Astrocyte (in vitro differentiated cells and primary cell): ENCODE results near the gene EDIL3. TPM values are rescaled to one million over a fixed set of nuclear protein-coding genes. Genes with fewer than 3 reads are reported as not detected.

Experiments
- DNase-seq: peaks from one replicate; pipeline ENCODE4 v3.0.0-alpha.2; 2010; ENCODE audit warnings: low read depth
- FAIRE-seq: peaks from 2 replicates; lab custom pipeline; 2011; peaks lifted over from hg19 to GRCh38; lab: Jason Lieb, UNC
- H2AFZ ChIP-seq: 2 replicates; pipeline ENCODE4 v1.6.0; 2012; ENCODE audit warnings: low read depth, low read length, inconsistent platforms
- H3K27ac ChIP-seq: 2 replicates; pipeline ENCODE4 v1.5.1; 2011; ENCODE audit warnings: low read depth, low read length, inconsistent platforms
- H3K27me3 ChIP-seq: 2 replicates; pipeline ENCODE4 v1.6.0; 2011; ENCODE audit warnings: low read length, inconsistent platforms; ENCODE audit not compliant: insufficient read depth
- H3K36me3 ChIP-seq: 2 replicates; pipeline ENCODE4 v1.5.1; 2011; ENCODE audit warnings: low read length, inconsistent platforms; ENCODE audit not compliant: insufficient read depth
- H3K4me1 ChIP-seq: 2 replicates; pipeline ENCODE4 v1.5.1; 2011; ENCODE audit warnings: low read length, inconsistent platforms; ENCODE audit not compliant: insufficient read depth
- H3K4me2 ChIP-seq: 2 replicates; pipeline ENCODE4 v1.6.0; 2012; ENCODE audit warnings: low read length, inconsistent platforms
- H3K4me3 ChIP-seq: 2 replicates; pipeline ENCODE4 v1.5.1; 2011; ENCODE audit warnings: low read depth, mild to moderate bottlenecking, low read length, inconsistent platforms; ENCODE audit not compliant: insufficient read depth
- H3K79me2 ChIP-seq: 2 replicates; pipeline ENCODE4 v1.6.0; 2012; ENCODE audit warnings: mild to moderate bottlenecking, low read length, inconsistent platforms; ENCODE audit not compliant: insufficient read depth
- H3K9ac ChIP-seq: 2 replicates; pipeline ENCODE4 v1.6.0; 2012; ENCODE audit warnings: mild to moderate bottlenecking, low read length, inconsistent platforms
- H3K9me3 ChIP-seq: 2 replicates; pipeline ENCODE4 v1.5.1; 2012; ENCODE audit warnings: low read depth, mild to moderate bottlenecking, low read length, inconsistent platforms; ENCODE audit not compliant: insufficient read depth
- H4K20me1 ChIP-seq: 2 replicates; pipeline ENCODE4 v1.6.0; 2012; ENCODE audit warnings: low read length, inconsistent platforms; ENCODE audit not compliant: insufficient read depth
- H3K27ac Mint-ChIP-seq: one replicate; pipeline ENCODE4 v1.8.0; 2021; ENCODE audit warnings: mild to moderate bottlenecking, mixed read lengths; ENCODE audit not compliant: unreplicated experiment
- H3K27me3 Mint-ChIP-seq: one replicate; pipeline ENCODE4 v1.8.0; 2021; ENCODE audit warnings: low read depth, mixed read lengths; ENCODE audit not compliant: unreplicated experiment
- H3K36me3 Mint-ChIP-seq: one replicate; pipeline ENCODE4 v1.8.0; 2021; ENCODE audit warnings: low read depth, mixed read lengths; ENCODE audit not compliant: unreplicated experiment
- H3K4me1 Mint-ChIP-seq: one replicate; pipeline ENCODE4 v1.8.0; 2021; ENCODE audit warnings: low read depth, mixed read lengths; ENCODE audit not compliant: unreplicated experiment
- H3K4me3 Mint-ChIP-seq: one replicate; pipeline ENCODE4 v1.8.0; 2021; ENCODE audit warnings: mild to moderate bottlenecking, moderate library complexity, mixed read lengths; ENCODE audit not compliant: unreplicated experiment
- H3K9me3 Mint-ChIP-seq: one replicate; pipeline ENCODE4 v1.8.0; 2021; ENCODE audit warnings: mild to moderate bottlenecking, mixed read lengths; ENCODE audit not compliant: unreplicated experiment
- CTCF ChIP-seq: IDR thresholded peaks from 2 replicates; pipeline ENCODE4 v1.5.1; 2011; ENCODE audit warnings: low read depth, mild to moderate bottlenecking, inconsistent platforms, low read length, moderate library complexity; ENCODE audit not compliant: insufficient read depth
- EZH2 ChIP-seq: IDR thresholded peaks from 2 replicates; pipeline ENCODE4 v1.6.1; 2012; ENCODE audit warnings: mild to moderate bottlenecking, low read length, inconsistent platforms; ENCODE audit not compliant: insufficient read depth
- total RNA-seq: library from RNA; stranded (reverse); gene quantifications from 2 replicates; pipeline ENCODE4 v1.2.1, GENCODE V29; 2021

EDIL3 gene
- total RNA-seq, 1 donor from 2014 or later = 226 TPM

GRCh38 chr5:83911367-83911919, 473.2 kb downstream of the EDIL3 start:
- no peak for FAIRE-seq
- no peak for TF ChIP-seq CTCF
- no peak for TF ChIP-seq EZH2

GRCh38 chr5:83900306-83900705, 484.4 kb downstream of the EDIL3 start:
- Mint-ChIP-seq H3K4me1 (peaks cover 27% of the 10 kb centered on the region), H3K4me3 (no peak overlapping the region), H3K27me3 (no peaks in the 10 kb centered on the region), H3K36me3 (no peaks in the 10 kb centered on the region), H3K9me3 (peaks cover 6% of the 10 kb centered on the region), H3K27ac (peak overlapping the region; percentile 48)
- H3K9ac ChIP-seq = peak overlapping the region; percentile 1
- H3K4me2 ChIP-seq = peak overlapping the region; percentile 29
- no peak overlapping the region for H3K4me3 ChIP-seq
- H3K79me2 ChIP-seq = no peaks in the 10 kb centered on the region
- H3K4me1 ChIP-seq = peaks cover 11% of the 10 kb centered on the region
- no peak overlapping the region for H2AFZ ChIP-seq
- no peaks in the 10 kb centered on the region for H3K9me3 ChIP-seq
- FAIRE-seq (no peak), DNase-seq (no peak)
- no peaks in the 10 kb centered on the region for H4K20me1 ChIP-seq
- no peak overlapping the region for H3K27ac ChIP-seq
- H3K36me3 ChIP-seq = no peaks in the 10 kb centered on the region
- no peak for TF ChIP-seq CTCF
- TF ChIP-seq EZH2 = no peak
- H3K27me3 ChIP-seq = no peaks in the 10 kb centered on the region

More at GRCh38 chr5:83911367-83911919, 473.2 kb downstream of the EDIL3 start:
- Histone ChIP-seq H4K20me1 (no peaks in the 10 kb centered on the region), H3K36me3 (no peaks in the 10 kb centered on the region), H3K4me1 (peaks cover 3% of the 10 kb centered on the region), H3K27ac (no peak overlapping the region), H3K9ac (no peak overlapping the region), H3K9me3 (no peaks in the 10 kb centered on the region), H3K4me2 (no peak overlapping the region), H3K27me3 (no peaks in the 10 kb centered on the region), H3K4me3 (no peak overlapping the region), H3K79me2 (no peaks in the 10 kb centered on the region), H2AFZ (no peak overlapping the region)
- H3K36me3 Mint-ChIP-seq = no peaks in the 10 kb centered on the region
- H3K9me3 Mint-ChIP-seq = peaks cover 3% of the 10 kb centered on the region
- peaks cover 29% of the 10 kb centered on the region for H3K4me1 Mint-ChIP-seq
- H3K27me3 Mint-ChIP-seq = no peaks in the 10 kb centered on the region
- DNase-seq = no peak
- H3K27ac Mint-ChIP-seq = no peak overlapping the region
- no peak overlapping the region for H3K4me3 Mint-ChIP-seq

- Mint-ChIP-seq H3K4me3 (no peak overlapping the region), H3K36me3 (no peaks in the 10 kb centered on the region), H3K9me3 (peaks cover 6% of the 10 kb centered on the region), H3K27me3 (no peaks in the 10 kb centered on the region), H3K27ac (peak overlapping the region; percentile 48), H3K4me1 (peaks cover 23% of the 10 kb centered on the region)
- FAIRE-seq (peak; percentile 77), DNase-seq (peak; percentile 72)
- no peak overlapping the region for H2AFZ ChIP-seq
- H3K9me3 ChIP-seq = no peaks in the 10 kb centered on the region
- no peak overlapping the region for H3K4me3 ChIP-seq
- no peaks in the 10 kb centered on the region for H4K20me1 ChIP-seq
- no peak overlapping the region for H3K9ac ChIP-seq
- H3K4me2 ChIP-seq = peak overlapping the region; percentile 29
- no peaks in the 10 kb centered on the region for H3K36me3 ChIP-seq
- peaks cover 11% of the 10 kb centered on the region for H3K4me1 ChIP-seq
- no peaks in the 10 kb centered on the region for H3K27me3 ChIP-seq
- peak overlapping the region; percentile 11 for H3K27ac ChIP-seq
- H3K79me2 ChIP-seq = no peaks in the 10 kb centered on the region
- no peak for TF ChIP-seq EZH2
- TF ChIP-seq CTCF = no peak
Measured at GRCh38 chr5:83899326-83899970, 485.2 kb downstream of the EDIL3 start.
